Measurements from ENCODE around the gene DCTN1.

DCTN1 gene

GRCh38 chr2:74321737-74322136 is 58.4 kb downstream of the DCTN1 start:
- no peak for DNase-seq (ENCODE audit: low read depth in 2 of 2)

GRCh38 chr2:74317701-74318100 is 62.4 kb downstream of the DCTN1 start:
- no peak for DNase-seq (ENCODE audit: low read depth in 2 of 2)

GRCh38 chr2:74316627-74317295 is 63.4 kb downstream of the DCTN1 start:
- DNase-seq (ENCODE audit: low read depth in 2 of 2), result no peak

GRCh38 chr2:74314107-74314506 is 66.0 kb downstream of the DCTN1 start:
- DNase-seq (ENCODE audit: low read depth in 2 of 2), result no peak

- no peak for DNase-seq (ENCODE audit: low read depth in 2 of 2)
Observed at GRCh38 chr2:74313497-74313896, 66.6 kb downstream of the DCTN1 start.

- no peak for DNase-seq (ENCODE audit: low read depth in 2 of 2)
Observed at GRCh38 chr2:74312913-74313312, 67.2 kb downstream of the DCTN1 start.

All from fibroblast of skin of left quadriceps (primary cell).